K562 (cell line): ENCODE measurements around the gene RSU1. TPM values are rescaled to one million over a fixed set of nuclear protein-coding genes. Genes with fewer than 3 reads are reported as not detected.

Experiments
- MAZ ChIP-seq, 2 experiments: fragments of 450-650 bp in 1 of 2; sonication (generic) in 1 of 2; formaldehyde crosslinking; IDR thresholded peaks in 1 of 2; conservative IDR thresholded peaks in 1 of 2; 2 replicates each; pipeline versions ENCODE4 v1.4.0 to v1.5.0; 2020; ENCODE audit warnings: mild to moderate bottlenecking in 1 of 2, missing genetic modification reagents in 1 of 2
- MCM2 ChIP-seq: fragments of 450-650 bp; IDR thresholded peaks from 2 replicates; pipeline ENCODE4 v1.6.1; 2017; ENCODE audit warnings: low read depth, mild to moderate bottlenecking
- PML ChIP-seq: IDR thresholded peaks from 2 replicates; pipeline ENCODE4 v1.6.1; 2012; ENCODE audit warnings: low read length, inconsistent platforms
- POLR2H ChIP-seq: IDR thresholded peaks from 2 replicates; pipeline ENCODE4 v1.6.1; 2016; ENCODE audit warnings: missing genetic modification characterization, low read depth, mild to moderate bottlenecking, control low read depth, missing compliant biosample characterization, moderate library complexity
- TAF7 ChIP-seq: fragments of 450-650 bp; IDR thresholded peaks from 2 replicates; pipeline ENCODE4 v1.6.1; 2016; ENCODE audit warnings: missing genetic modification characterization, missing compliant biosample characterization
- polyA plus RNA-seq, 8 experiments: library from polyadenylated mRNA; depleted of rRNA in 4 of 8; stranded (reverse) in 5 of 8; unstranded in 3 of 8; fragments of >200 nt; fragmentation: Nextera tagmentation in 2 of 8; fragmentation: Illumina TruSeq in 1 of 8; extraction: Ambion mirVana in 2 of 8; extraction: Trizol in 1 of 8; gene quantifications; 2 replicates each; pipeline versions ENCODE4 v1.2.1 to v1.2.3, GENCODE V29; 2011 to 2014; ENCODE audit warnings: inconsistent platforms in 1 of 8, missing spikeins in 1 of 8
- total RNA-seq, 7 experiments: library from RNA; depleted of rRNA in 6 of 7; stranded (reverse); fragments of >200 nt in 6 of 7; fragmentation: Illumina TruSeq in 2 of 7; extraction: Trizol in 2 of 7; gene quantifications; 2 replicates each; pipeline versions ENCODE4 v1.2.1 to v1.2.3, GENCODE V29; 2011 to 2021; ENCODE audit warnings: low replicate concordance in 1 of 7
- TF ChIP-seq, protein P1 (sequence below), 2 experiments: fragments of 450-650 bp; formaldehyde crosslinking in 1 of 2; IDR thresholded peaks; 2 replicates each; pipeline versions ENCODE4 v1.4.0 to v1.6.1; 2014 to 2020; ENCODE audit warnings: mild to moderate bottlenecking in 2 of 2, borderline replicate concordance in 1 of 2, low read depth in 1 of 2
- TF ChIP-seq, protein P2 (sequence below): fragments of 450-650 bp; IDR thresholded peaks from 2 replicates; pipeline ENCODE4 v1.6.1; 2017; ENCODE audit warnings: antibody characterized with exemption, mild to moderate bottlenecking
- TF ChIP-seq, protein P3 (sequence below): fragments of 450-650 bp; IDR thresholded peaks from 2 replicates; pipeline ENCODE4 v1.7.1; 2018; ENCODE audit warnings: mild to moderate bottlenecking, low read depth; ENCODE audit not compliant: partially characterized antibody

RSU1 gene
- total and polyA plus RNA-seq, 9 of the 15 experiments (the other 6 are each of a cell fraction or from before 2014, with no cell fraction given) = 18.8 to 67.3 (median 31.5) TPM

DNA sequence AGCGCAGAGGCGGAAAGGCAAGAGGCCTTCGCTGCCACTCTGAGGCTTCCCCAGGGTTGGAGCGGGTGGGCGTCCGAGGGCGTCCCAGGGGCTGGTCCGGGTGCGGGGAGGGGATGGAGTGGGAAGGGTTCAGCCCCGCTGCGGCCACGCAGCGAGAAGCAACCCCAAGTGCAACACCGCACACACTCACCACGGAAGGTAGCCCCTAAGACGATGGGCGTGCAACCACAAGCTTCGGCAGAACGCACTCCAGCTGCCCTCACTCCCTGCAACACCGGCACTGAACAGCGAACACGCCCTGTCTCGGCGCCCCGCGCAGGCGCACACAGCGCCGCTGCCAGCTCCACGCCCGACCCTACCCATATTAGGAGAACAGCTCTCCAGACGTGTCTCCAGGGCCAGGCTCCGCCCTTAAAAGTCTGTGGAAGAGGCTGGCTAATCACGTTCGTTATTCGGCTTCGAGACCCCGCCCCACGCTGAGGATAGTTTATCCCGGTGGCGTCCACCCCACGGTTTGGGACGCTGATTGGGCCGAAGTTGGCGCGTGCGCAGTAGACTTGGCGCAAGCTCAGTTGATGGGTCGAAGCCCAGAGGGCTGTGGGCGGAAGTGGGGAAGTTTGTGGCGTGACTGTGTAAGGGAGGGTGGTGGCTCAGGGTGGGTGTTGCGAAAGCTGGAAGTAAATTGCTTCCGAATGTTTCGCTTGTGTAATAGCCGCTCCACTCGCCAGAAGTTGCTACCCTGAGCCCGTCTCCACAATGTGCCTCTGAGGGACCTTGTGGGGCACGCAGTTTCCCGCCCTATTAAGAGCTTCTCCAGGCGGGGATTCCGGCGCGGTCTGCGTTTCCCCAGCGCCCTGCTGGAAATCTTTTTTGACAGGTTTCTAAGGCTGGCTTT is at the start of gene RSU1 (continued):
- TF ChIP-seq, protein P1, sequence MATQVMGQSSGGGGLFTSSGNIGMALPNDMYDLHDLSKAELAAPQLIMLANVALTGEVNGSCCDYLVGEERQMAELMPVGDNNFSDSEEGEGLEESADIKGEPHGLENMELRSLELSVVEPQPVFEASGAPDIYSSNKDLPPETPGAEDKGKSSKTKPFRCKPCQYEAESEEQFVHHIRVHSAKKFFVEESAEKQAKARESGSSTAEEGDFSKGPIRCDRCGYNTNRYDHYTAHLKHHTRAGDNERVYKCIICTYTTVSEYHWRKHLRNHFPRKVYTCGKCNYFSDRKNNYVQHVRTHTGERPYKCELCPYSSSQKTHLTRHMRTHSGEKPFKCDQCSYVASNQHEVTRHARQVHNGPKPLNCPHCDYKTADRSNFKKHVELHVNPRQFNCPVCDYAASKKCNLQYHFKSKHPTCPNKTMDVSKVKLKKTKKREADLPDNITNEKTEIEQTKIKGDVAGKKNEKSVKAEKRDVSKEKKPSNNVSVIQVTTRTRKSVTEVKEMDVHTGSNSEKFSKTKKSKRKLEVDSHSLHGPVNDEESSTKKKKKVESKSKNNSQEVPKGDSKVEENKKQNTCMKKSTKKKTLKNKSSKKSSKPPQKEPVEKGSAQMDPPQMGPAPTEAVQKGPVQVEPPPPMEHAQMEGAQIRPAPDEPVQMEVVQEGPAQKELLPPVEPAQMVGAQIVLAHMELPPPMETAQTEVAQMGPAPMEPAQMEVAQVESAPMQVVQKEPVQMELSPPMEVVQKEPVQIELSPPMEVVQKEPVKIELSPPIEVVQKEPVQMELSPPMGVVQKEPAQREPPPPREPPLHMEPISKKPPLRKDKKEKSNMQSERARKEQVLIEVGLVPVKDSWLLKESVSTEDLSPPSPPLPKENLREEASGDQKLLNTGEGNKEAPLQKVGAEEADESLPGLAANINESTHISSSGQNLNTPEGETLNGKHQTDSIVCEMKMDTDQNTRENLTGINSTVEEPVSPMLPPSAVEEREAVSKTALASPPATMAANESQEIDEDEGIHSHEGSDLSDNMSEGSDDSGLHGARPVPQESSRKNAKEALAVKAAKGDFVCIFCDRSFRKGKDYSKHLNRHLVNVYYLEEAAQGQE (IDR thresholded peaks at IDR 0.05; ENCODE audit: borderline replicate concordance) = no peak
- TF ChIP-seq, protein P1 (CRISPR knock-in tag; IDR thresholded peaks at IDR 0.05; ENCODE audit: low read depth) = 0 out of 2 replicates have a peak, but pooled peaks have one; percentile 68
- TF ChIP-seq MCM2 = no peak
- peak in 1 of 2 experiments; percentile 56; a peak in 1 of 4 replicates for TF ChIP-seq MAZ (CRISPR knock-in tag; conservative IDR thresholded peaks at IDR 0.05 in 1 of 2, IDR thresholded peaks at IDR 0.05 in 1 of 2)
- TF ChIP-seq, protein P2, sequence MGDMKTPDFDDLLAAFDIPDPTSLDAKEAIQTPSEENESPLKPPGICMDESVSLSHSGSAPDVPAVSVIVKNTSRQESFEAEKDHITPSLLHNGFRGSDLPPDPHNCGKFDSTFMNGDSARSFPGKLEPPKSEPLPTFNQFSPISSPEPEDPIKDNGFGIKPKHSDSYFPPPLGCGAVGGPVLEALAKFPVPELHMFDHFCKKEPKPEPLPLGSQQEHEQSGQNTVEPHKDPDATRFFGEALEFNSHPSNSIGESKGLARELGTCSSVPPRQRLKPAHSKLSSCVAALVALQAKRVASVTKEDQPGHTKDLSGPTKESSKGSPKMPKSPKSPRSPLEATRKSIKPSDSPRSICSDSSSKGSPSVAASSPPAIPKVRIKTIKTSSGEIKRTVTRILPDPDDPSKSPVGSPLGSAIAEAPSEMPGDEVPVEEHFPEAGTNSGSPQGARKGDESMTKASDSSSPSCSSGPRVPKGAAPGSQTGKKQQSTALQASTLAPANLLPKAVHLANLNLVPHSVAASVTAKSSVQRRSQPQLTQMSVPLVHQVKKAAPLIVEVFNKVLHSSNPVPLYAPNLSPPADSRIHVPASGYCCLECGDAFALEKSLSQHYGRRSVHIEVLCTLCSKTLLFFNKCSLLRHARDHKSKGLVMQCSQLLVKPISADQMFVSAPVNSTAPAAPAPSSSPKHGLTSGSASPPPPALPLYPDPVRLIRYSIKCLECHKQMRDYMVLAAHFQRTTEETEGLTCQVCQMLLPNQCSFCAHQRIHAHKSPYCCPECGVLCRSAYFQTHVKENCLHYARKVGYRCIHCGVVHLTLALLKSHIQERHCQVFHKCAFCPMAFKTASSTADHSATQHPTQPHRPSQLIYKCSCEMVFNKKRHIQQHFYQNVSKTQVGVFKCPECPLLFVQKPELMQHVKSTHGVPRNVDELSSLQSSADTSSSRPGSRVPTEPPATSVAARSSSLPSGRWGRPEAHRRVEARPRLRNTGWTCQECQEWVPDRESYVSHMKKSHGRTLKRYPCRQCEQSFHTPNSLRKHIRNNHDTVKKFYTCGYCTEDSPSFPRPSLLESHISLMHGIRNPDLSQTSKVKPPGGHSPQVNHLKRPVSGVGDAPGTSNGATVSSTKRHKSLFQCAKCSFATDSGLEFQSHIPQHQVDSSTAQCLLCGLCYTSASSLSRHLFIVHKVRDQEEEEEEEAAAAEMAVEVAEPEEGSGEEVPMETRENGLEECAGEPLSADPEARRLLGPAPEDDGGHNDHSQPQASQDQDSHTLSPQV = no peak
- TF ChIP-seq TAF7 (tag) = peak; percentile 77
- peak; percentile 55; the same call in 1 of the 2 replicates for TF ChIP-seq PML
- TF ChIP-seq, protein P3, sequence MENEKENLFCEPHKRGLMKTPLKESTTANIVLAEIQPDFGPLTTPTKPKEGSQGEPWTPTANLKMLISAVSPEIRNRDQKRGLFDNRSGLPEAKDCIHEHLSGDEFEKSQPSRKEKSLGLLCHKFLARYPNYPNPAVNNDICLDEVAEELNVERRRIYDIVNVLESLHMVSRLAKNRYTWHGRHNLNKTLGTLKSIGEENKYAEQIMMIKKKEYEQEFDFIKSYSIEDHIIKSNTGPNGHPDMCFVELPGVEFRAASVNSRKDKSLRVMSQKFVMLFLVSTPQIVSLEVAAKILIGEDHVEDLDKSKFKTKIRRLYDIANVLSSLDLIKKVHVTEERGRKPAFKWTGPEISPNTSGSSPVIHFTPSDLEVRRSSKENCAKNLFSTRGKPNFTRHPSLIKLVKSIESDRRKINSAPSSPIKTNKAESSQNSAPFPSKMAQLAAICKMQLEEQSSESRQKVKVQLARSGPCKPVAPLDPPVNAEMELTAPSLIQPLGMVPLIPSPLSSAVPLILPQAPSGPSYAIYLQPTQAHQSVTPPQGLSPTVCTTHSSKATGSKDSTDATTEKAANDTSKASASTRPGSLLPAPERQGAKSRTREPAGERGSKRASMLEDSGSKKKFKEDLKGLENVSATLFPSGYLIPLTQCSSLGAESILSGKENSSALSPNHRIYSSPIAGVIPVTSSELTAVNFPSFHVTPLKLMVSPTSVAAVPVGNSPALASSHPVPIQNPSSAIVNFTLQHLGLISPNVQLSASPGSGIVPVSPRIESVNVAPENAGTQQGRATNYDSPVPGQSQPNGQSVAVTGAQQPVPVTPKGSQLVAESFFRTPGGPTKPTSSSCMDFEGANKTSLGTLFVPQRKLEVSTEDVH = peak; percentile 82
- TF ChIP-seq POLR2H (tag) = peak; percentile 85
